Loucy (cell line): ENCODE results near the gene AFF3.

Experiments
- EZH2phosphoT487 ChIP-seq: fragments of 200-600 bp; IDR thresholded peaks from 2 replicates; pipeline ENCODE4 v1.6.1; 2018; ENCODE audit warnings: antibody characterized with exemption, mild to moderate bottlenecking, moderate library complexity, borderline replicate concordance
- TF ChIP-seq, protein P1 (sequence below): fragments of 200-600 bp; sonication (generic); conservative IDR thresholded peaks from 2 replicates; pipeline ENCODE4 v1.5.1; 2014; ENCODE audit warnings: mild to moderate bottlenecking, antibody characterized with exemption, low read length

DNA sequence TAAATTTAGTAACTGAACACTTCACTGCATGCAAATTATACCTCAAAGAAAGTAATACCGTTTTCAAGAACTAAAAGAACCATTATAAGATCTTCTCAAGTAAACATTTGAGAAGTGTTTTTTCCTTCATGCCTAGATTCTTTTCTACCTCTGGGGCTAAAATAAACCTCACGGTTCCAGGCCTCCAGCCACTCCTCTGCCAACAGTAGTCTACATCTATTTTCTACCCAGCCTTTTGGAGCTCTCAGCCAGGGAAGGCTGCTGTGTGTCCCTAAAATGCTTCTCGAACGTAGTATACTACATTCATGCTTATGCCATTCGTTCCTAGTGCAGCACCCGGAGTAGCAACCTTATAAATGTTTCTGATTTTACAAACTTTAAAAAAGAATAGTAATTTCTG lies 219.7 kb downstream of the AFF3 start:
- TF ChIP-seq, protein P1, sequence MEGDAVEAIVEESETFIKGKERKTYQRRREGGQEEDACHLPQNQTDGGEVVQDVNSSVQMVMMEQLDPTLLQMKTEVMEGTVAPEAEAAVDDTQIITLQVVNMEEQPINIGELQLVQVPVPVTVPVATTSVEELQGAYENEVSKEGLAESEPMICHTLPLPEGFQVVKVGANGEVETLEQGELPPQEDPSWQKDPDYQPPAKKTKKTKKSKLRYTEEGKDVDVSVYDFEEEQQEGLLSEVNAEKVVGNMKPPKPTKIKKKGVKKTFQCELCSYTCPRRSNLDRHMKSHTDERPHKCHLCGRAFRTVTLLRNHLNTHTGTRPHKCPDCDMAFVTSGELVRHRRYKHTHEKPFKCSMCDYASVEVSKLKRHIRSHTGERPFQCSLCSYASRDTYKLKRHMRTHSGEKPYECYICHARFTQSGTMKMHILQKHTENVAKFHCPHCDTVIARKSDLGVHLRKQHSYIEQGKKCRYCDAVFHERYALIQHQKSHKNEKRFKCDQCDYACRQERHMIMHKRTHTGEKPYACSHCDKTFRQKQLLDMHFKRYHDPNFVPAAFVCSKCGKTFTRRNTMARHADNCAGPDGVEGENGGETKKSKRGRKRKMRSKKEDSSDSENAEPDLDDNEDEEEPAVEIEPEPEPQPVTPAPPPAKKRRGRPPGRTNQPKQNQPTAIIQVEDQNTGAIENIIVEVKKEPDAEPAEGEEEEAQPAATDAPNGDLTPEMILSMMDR = no peak
- no peak for TF ChIP-seq EZH2phosphoT487
